ENCODE measurements around the gene ZNF853.
"Not testable (repeated sequence)": the region's sequence is repeated elsewhere in the genome, so short reads cannot be mapped to it uniquely, and the experiment has no call there.

ZNF853 gene

DNA sequence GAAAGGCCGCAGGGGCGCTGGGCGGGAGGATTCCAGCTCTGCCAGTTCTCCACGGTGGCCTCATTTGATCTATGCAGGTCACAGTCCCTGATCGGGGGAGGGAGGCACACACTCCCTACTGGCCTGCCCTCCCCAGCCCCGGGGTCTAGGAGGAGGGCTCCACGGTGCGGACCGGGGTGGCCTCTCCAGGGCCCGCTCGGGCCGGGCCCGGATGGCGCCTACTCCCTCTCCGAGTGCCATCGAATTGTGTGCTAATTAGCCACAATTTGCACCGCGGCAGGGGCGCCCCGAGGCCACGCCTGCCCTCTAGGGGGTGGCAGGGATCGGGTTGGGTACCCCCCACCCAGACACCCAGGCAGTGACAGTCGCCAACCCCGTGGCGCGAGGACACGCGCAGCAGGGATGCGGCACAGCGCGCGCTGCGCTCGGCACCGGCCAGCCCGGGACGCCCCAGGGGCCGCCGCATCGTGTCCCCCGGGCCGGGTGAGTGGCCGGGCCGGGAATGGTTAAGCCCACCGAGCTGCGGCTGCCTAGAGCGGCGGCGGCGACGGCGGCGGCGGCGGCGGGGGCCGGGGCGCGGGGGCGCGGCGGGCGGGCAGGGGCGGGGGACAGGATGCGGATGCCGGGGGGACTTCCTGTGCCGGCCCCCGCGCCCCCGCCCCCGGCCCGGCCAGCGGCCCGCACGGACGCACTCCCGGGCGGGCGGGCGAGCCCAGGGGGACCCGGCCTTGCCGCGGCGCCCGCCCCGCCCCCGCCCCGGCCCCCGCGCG is at the start of gene ZNF853:
Gene ZNF853 (plus strand): TSS at position 658 of the 770 bp plus-strand sequence. CDS start 565 bp downstream, outside the sequence.
- DNase-seq, result no peak

- no peak for DNase-seq
Measured at GRCh38 chr7:6565655-6566054, 49.8 kb upstream of the ZNF853 start.

DNA sequence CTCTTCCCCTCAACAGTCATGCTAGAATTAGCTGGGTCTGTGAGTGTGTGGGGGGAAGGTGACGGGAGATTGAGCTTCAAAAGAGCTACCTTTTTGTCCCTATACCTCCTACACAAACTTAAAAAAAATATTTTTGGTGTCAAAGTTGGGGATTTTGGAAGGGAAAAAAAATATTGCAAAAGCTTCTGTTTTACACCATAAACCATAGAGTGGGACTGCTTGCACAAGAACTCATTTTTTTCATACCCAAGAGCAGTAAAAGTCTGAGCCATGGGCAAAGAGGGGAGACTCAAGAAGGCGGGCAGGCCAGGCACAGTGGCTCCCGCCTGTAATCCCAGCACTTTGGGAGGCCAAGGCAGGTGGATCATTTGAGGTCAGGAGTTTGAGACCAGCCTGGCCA is 47.5 kb upstream of the ZNF853 start:
- peak; percentile 59 for DNase-seq

DNA sequence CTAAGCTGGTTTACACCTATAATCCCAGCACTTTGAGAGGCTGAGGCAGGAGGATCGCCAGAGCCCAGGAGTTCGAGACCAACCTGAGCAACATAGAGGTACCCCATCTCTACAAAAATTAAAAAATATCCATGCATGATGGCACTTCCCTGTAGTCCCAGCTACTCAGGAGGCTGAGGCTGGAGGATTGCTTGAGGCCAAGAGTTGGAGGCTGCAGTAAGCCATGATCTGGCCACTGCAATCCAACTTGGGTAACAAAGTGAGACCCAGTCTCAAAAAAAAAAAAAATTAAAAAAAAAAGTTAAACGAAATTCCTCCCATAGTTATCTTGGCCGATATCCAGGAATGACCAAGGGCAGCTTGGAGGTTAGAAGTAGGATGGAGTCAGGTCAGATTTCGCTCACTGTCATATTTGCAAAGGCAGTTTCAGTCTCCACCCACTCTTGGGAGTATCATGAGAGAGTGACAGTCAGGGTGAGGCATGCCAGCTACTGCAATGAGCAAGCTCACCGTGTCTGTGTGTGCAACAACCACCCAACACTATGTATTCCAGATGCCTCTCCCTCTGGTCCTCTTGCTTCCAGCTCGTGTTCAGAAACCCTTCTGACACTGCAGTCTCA is 44.1 kb upstream of the ZNF853 start:
- DNase-seq, result peak; percentile 80

DNA sequence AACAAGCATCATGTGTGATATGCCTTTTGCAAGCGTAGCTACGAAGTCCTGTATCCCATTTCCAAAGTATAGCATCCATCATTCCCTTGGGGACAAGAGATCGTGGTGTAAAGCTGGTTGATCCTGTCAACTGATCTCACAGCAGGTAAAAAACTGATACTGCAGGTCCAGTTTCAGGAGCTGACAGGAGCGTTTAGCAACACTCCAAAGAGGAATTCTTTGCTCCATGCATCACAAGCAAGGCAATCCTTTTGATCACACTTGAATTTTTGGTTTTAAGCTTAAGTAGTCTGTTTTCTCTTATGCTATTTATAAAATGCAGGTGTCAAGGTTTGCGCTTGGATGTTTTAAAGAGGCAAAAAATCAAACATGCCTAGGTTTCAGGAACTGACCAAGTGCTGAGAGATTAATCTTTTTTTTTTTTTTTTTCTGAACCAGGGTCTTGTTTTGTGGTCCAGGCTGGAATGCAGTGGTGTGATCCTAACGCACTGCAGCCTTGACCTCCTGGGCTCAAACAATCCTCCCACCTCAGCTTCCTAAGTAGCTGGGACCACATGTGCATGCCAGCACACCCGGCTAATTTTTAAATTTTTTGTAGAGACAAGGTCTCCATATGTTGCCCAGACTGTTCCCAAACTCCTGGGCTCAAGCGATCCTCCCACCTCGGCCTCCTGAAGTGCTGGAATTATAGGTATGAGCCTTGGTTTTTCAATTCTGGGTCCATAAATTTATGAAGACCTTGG is 40.0 kb upstream of the ZNF853 start:
- no peak for DNase-seq

DNA sequence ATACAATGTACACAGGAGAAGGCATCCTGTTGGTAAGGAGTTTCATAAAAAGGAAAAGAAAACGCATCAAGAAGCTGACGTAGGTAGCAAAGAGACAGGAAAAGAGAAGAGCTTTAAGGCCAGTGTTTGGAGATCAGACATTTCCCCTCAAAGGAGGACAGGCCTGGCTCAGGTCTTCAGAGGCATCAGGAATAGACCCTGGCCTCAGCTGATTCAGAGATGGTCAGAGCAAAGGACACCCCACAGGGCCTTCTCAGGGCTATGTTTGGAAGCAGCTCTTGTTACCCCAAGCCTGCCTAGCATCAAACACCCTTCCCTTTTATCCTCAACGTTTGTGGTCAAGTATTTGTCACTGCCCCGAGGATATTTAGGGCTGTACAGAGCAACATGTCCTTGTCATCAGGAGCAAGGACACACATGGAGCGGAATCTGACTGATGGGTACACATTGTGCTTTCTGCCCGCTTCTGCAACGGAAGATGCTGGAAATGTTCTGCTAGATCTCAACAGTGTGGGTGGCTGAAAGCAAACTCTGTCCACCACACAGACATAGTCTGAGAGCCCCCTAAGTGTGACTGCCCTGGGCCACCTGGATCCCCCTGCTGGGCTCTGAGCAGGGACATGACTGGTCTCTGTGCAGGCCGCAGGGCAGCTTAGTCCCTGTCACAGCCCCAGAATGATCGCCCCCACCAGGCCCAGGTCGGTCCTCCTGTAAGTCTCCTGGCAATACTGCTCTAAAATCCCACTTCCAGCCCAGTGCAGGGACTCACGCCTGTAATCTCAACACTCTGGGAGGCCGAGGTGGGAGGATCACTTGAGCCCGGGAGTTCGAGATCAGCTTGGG is 39.2 kb upstream of the ZNF853 start:
- no peak for DNase-seq

- DNase-seq, result not testable (repeated sequence)
Measured at GRCh38 chr7:6576867-6577368, 38.5 kb upstream of the ZNF853 start.

DNA sequence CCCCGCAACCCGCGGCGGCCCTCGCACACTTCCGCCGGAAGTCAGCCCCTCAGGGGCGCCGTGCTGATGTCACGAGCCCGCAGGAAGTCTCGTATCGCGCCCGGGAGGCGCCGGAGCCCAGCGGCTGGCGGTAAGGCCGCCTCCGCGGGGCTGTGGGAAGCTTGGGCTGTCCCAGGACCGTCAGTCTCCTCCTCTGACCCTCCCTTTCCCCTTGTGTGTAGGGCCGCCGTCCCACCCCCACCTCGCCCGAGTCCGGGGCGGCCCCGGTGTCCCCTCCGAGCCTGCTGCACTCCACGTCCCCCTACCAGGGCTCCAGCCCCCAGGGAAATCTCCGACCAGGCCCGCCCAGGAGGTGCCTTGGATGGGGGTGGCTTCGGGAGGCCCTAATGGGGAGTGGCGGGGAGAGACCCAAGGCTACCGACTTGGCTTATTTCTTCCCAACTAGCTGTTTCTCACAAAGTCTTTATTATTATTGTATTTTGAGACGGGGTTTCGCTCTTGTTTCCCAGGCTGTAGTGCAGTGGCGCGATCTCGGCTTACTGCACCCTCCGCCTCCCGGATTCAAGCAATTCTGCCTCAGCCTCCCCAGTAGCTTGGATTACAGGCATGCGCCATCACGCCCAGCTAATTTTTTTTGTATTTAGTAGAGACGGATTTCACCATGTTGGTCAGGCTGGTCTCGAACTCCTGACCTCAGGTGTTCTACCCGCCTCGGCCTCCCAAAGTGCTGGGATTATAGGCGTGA is 37.9 kb upstream of the ZNF853 start, which contains the start of gene ZDHHC4:
Gene ZDHHC4 (plus strand): TSS at position 86 of the 745 bp plus-strand sequence. CDS start 3,108 bp downstream, outside the sequence.
- peak; percentile 94 for DNase-seq

GRCh38 chr7:6578114-6579084 is 37.0 kb upstream of the ZNF853 start:
- DNase-seq, result no peak

- peak; percentile 84 for DNase-seq
Measured at GRCh38 chr7:6579446-6579845, 36.0 kb upstream of the ZNF853 start.

DNA sequence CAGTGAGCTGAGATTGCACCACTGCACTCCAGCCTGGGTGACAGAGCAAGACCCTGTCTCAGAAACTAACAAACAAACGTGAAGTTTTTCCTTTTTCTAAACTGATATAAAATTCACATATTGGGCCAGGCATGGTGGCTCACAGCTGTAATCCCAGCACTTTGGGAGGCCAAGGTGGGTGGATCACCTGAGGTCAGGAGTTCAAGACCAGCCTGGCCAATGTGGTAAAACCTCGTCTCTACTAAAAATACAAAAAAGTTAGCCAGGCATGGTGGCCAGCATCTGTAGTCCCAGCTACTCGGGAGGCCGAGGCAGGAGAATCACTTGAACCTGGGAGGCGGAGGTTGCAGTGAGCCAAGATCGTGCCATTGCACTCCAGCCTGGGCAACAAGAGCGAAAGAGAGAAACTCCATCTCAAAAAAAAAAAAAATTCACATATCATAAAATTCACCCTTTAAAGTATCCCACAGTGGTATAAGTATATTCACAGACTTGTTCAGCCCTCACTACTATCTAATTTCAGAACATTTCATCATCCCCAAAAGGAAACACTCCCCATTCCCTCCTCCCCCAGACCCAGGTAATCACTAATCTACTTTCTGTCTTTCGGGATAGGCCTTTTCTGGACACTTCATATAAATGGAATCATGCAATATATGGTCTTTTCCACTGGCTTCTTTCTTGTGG is 29.5 kb upstream of the ZNF853 start:
- not testable (repeated sequence) for DNase-seq

GRCh38 chr7:6588566-6588965 is 26.8 kb upstream of the ZNF853 start:
- no peak for DNase-seq

DNA sequence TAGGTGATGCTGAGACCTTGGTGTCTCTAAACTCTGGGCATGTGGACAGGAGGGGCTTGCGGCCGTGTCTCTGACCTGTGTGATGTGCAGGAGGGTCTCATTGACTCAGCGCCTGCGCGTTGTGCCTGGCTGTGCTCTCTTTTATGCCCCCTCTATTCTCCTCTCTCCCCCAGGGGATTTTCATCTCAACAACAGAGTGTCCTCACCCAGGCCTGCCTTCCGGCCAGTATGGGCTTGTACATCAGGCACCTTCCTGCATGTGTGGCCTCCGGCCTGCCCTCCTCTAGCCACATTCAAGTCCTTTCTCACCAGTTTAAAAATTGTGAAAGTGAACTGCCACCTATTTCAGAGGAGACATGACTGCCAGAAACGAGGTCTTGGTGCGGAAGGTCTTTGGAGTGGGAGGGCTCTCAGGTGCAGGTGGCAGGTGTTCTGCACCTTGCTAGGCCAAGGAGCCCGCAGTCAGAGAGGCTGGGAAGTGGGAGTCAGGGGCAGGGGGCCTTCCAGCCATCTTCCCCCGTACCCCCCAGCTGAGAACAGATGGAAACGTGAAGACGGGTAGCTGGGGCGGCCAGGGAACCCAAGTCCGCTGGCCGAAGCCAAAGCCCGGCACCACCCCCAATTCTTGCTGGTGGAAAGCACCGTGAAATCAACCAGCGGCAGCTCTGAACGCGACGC is 26.1 kb upstream of the ZNF853 start:
- no peak for DNase-seq

DNA sequence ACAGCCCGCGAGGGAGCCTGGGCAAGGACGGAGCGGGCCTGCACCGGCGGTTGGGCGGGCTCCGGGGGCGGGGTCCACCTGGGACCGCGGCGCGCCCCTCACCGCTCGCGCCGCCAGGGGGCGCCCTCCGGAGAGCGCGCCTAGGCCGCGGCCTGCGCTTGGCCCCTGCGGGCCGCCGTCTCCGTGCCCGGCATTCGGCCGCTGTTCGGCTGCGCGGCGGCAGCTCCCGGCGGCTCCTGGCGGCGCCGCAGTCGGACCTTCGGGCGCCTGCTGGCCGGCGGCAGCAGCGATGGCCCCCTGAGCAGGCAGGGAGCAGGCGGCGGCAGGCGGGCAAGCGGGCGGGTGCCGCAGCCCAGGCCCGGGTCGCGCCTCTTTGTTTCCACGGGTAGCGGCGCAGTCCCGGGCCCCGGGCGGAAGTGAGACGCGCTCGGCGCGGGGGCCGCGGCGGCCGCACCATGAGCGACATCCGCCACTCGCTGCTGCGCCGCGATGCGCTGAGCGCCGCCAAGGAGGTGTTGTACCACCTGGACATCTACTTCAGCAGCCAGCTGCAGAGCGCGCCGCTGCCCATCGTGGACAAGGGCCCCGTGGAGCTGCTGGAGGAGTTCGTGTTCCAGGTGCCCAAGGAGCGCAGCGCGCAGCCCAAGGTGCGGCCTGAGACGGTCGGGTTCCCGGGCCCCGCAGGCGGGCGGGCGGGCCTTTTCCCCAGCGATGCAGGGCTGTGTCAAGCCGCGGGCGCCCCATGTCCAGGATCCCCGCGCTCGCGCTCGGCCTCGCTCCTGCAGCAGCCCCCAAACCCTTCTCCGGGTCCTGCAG is 25.4 kb upstream of the ZNF853 start, which contains the start of gene INTS15:
Gene INTS15 (plus strand): TSS at position 193 of the 816 bp plus-strand sequence. CDS start 263 bp downstream, at position 456.
- DNase-seq, result peak; percentile 81

DNA sequence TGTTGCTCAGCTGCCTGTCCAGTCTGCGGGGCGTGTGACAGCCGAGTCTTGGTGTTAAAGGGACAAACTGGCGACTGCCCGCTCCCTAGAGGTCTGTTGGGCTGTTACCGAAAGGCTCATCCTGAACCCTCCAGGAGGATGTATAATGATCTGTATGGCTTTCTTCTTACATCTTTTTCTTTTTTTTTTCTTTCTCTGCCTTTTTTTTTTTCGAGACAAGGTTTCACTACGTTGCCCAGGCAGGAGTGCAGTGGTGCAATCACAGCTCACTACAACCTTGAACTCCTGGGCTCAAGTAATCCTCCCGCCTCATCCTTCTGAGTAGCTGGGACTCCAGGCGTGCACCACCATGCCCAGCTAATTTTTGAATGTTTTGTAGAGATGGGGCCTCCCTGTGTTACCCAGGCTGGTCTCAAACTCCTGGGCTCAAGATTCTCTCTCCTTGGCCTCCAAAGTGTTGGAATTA is 24.7 kb upstream of the ZNF853 start:
- DNase-seq, result peak; percentile 38

DNA sequence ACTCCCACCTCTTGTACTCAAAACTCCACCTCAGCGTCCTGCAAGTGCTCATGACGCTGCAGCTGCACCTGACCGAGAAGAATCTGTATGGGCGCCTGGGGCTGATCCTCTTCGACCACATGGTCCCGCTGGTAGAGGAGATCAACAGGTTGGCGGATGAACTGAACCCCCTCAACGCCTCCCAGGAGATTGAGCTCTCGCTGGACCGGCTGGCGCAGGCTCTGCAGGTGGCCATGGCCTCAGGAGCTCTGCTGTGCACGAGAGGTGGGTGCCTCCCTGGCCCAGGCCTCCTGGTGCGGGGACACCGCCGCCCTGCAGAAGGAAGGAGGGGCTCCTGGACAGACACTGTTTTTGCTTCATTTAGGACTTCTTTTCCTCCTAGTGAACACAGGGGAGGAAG is 15.3 kb upstream of the ZNF853 start:
- no peak for DNase-seq

DNA sequence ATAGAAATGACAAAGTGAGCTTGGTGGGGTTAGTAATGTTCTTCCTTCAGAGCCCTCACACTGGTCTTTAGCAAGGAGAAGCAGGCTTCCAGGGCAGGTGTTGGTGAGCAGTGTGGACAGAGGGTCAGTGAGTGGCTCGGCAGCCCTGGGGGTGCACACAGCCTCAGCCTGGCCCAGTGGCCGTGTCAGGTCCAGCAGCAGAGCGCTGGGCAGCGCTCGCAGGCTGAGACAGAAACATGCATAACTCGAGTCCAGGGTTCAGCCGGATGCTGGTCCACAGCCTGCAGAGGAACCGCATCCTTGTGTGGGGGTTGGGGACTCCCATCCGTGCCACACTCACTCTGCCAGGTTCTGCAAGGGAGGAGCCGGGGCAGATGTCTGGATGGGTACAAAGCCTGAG is 11.0 kb upstream of the ZNF853 start:
- DNase-seq, result no peak

Measured in inflammatory macrophage treated with lipopolysaccharide for 4 hours (primary cell).